Measurements from ENCODE around the gene RFX4. TPM values are rescaled to one million over a fixed set of nuclear protein-coding genes. Genes with fewer than 3 reads are reported as not detected.

Gene RFX4
- total and polyA plus RNA-seq, 8 donors, result 0.05 to 0.51 (median 0.12) TPM; not detected in 1

DNA sequence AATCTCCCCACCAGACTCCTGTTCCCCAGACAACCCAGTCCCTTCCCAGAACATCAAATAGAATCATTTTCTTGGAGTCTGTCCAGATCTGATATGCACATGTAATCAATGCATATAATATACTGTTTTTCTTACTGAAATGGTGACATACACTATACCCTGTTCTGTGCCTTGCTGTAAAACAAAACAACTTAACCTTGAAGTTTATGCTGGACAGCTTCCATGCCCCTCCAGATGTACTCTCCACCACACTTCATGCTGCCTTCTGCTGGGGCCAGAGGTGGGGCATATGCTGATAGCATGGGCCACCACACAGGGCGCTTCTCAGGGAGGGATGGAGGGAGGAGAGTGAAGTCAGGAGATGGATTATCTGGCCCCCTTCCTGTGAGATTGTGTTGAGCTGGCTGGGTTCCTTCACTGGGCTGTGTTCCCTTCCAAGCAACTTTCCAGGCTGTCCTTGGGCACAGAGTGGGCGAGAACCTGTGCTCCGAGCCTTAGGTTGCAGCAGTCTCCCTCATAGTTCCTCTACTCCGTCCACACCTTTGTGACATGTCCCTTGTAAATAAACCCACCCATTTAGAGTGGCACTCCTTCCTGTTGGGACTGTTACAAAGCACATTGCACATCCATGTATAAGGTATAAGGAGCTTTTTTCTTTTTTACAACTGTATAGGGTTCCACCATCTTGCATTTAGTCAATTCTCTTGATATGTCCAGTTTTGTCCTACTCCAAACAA lies 114.0 kb downstream of the RFX4 start:
- Histone ChIP-seq H3K4me1 (no peaks in the 10 kb centered on the region), H3K27me3 (no peaks in the 10 kb centered on the region), H3K4me3 (no peak overlapping the region), H3K36me3 (no peaks in the 10 kb centered on the region), H3K9me3 (no peaks in the 10 kb centered on the region), H3K27ac (no peak overlapping the region)
- intact Hi-C loops (cut with DNase I), result no loop called here
- ATAC-seq (no peak), DNase-seq (no peak), FAIRE-seq (no peak)
- 67 to 73% methylated on average over 4 of the region's 4 CpGs for WGBS, 2 donors
- no peak for TF ChIP-seq CTCF (IDR thresholded peaks at IDR 0.05)

DNA sequence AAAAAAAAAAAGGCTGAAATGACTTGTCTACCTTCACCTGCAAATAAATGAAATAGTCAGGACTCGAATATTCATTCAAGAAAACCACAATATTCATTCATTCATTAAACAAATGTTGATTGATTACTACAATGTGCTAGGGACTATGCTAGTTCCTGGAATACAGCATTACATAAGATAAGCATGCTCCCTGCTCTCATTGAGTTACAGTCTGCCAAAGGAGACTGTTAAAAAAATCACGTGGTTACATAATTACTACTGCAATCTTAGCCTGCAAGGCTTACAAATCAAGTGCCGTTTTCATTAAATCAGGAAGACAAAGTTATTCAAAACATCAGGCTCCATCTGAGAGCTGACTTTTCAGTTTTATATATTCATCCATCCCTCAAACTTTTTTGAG lies 121.3 kb downstream of the RFX4 start:
- no peak for FAIRE-seq
- ATAC-seq, result peak in 3 of 4 donors; percentile 70 to 73 (median 72)
- no peak for DNase-seq

DNA sequence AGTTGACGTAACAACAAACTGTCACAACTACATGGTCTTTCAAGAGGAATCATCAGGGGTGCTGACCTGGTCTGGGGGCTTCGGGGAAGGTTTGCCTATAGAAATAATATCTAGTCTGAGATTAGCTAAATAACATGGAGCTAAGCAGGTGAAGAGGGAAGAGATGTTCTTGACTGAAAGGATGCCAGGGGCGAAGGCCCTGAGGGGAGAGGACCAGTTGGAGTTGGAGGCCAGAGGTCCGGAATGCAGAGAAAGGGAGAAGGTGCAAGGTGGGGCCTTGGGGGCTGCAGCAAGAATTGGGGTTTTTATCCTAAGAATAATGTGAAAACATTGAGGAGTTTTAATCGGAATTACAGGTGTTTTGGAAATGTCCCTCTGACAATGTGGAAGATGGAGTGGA lies 123.2 kb downstream of the RFX4 start:
- H3K4me3 ChIP-seq, result no peak overlapping the region
- no peaks in the 10 kb centered on the region for H3K9me3 ChIP-seq
- 67 to 78% methylated on average over 5 of the region's 5 CpGs for WGBS, 2 donors
- DNase-seq (no peak), ATAC-seq (no peak), FAIRE-seq (no peak)
- no peaks in the 10 kb centered on the region for H3K36me3 ChIP-seq
- no peak overlapping the region for H3K27ac ChIP-seq
- no peaks in the 10 kb centered on the region for H3K27me3 ChIP-seq
- H3K4me1 ChIP-seq, result no peaks in the 10 kb centered on the region
- intact Hi-C loops (cut with DNase I), result no loop called here
- no peak for TF ChIP-seq CTCF (IDR thresholded peaks at IDR 0.05)

More for the DNA sequence above, 121.3 kb downstream of the RFX4 start:
- H3K4me1 ChIP-seq, result no peaks in the 10 kb centered on the region
- no peaks in the 10 kb centered on the region for H3K36me3 ChIP-seq
- H3K9me3 ChIP-seq, result no peaks in the 10 kb centered on the region
- intact Hi-C loops (cut with DNase I), result no loop called here
- H3K27ac ChIP-seq, result no peak overlapping the region
- TF ChIP-seq CTCF (IDR thresholded peaks at IDR 0.05), result no peak
- H3K27me3 ChIP-seq, result no peaks in the 10 kb centered on the region
- no peak overlapping the region for H3K4me3 ChIP-seq
- WGBS, 2 donors, result 10 to 14% methylated on average over 3 of the region's 3 CpGs

DNA sequence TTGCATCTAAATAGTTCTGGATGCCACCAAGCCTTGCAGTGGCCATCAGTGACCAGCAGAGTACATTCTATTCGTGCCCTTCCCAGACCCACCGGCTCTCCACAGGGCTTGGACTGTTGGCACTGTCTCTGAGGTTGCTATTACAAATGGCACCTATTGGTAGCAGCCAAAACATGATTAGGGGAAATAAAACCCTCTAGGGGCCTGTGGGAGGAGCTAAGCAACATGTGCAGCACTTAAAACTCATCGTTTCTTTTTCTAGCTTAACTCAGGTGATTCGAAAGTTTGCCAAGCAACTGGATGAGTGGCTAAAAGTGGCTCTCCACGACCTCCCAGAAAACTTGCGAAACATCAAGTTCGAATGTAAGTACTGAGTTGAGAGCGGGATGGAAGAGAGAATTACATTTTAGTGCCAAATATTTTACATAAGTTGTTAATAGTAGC lies 126.3 kb downstream of the RFX4 start:
- Histone ChIP-seq H3K9me3 (no peaks in the 10 kb centered on the region), H3K27me3 (no peaks in the 10 kb centered on the region), H3K36me3 (no peaks in the 10 kb centered on the region), H3K27ac (no peak overlapping the region), H3K4me1 (no peaks in the 10 kb centered on the region), H3K4me3 (no peak overlapping the region)
- intact Hi-C loops (cut with DNase I), result no loop called here
- TF ChIP-seq CTCF (IDR thresholded peaks at IDR 0.05), result no peak
- ATAC-seq (no peak), DNase-seq (no peak), FAIRE-seq (no peak)
- 74 to 82% methylated on average over 8 of the region's 8 CpGs for WGBS, 2 donors

- WGBS, 2 donors, result 51 to 53% methylated on average over 10 of the region's 10 CpGs
- no peak overlapping the region for H3K4me3 ChIP-seq
- H3K4me1 ChIP-seq, result no peaks in the 10 kb centered on the region
- H3K36me3 ChIP-seq, result no peaks in the 10 kb centered on the region
- H3K27me3 ChIP-seq, result no peaks in the 10 kb centered on the region
- no peak for ATAC-seq
- DNase-seq, result no peak
- H3K27ac ChIP-seq, result no peak overlapping the region
- H3K9me3 ChIP-seq, result no peaks in the 10 kb centered on the region
- FAIRE-seq, result no peak
- no peak for TF ChIP-seq CTCF (IDR thresholded peaks at IDR 0.05)
- intact Hi-C loops (cut with DNase I), result no loop called here
These were observed 127.5 kb downstream of the RFX4 start for GRCh38 chr12:106710143-106710893.

Measured in pancreas (tissue), 10 donors.